H1 (cell line): ENCODE results near the gene DIP2C. TPM values are rescaled to one million over a fixed set of nuclear protein-coding genes. Genes with fewer than 3 reads are reported as not detected.

Source experiments
- CTCF ChIA-PET: fragments of 300-600 bp; sonication (Branson Sonifier 250); formaldehyde crosslinking; loops from one replicate; lab custom pipeline; 2021; ENCODE audit not compliant: partially characterized antibody; lab: Charles Lee
- POLR2A ChIA-PET: fragments of 300-600 bp; sonication (Branson Sonifier 250); formaldehyde crosslinking; loops from one replicate; lab custom pipeline; 2021; ENCODE audit warnings: inconsistent platforms; ENCODE audit not compliant: partially characterized antibody; lab: Charles Lee
- DNase-seq, 2 experiments: peaks; one replicate each; pipeline versions ENCODE4 v3.0.0 to v3.0.0-alpha.2; 2010 to 2022; ENCODE audit warnings: low spot score in 2 of 2, low read depth in 1 of 2, mixed read lengths in 1 of 2
- FAIRE-seq: peaks from 2 replicates; lab custom pipeline; 2011; peaks lifted over from hg19 to GRCh38; lab: Jason Lieb, UNC
- H2AFZ ChIP-seq: 2 replicates; pipeline ENCODE4 v1.8.1; 2012; ENCODE audit warnings: low read length, inconsistent platforms
- H2AK5ac ChIP-seq: 2 replicates; pipeline ENCODE4 v1.6.1; 2013; ENCODE audit warnings: low read depth, low read length
- H2BK120ac ChIP-seq: replicated peaks from 2 replicates; pipeline ENCODE3; 2013; ENCODE audit warnings: low read depth, low read length, inconsistent platforms
- H2BK12ac ChIP-seq: 2 replicates; pipeline ENCODE4 v1.6.1; 2013; ENCODE audit warnings: low read depth, low read length
- H2BK15ac ChIP-seq: 2 replicates; pipeline ENCODE4 v1.6.1; 2013; ENCODE audit warnings: low read length
- H2BK20ac ChIP-seq: 2 replicates; pipeline ENCODE4 v1.6.1; 2013; ENCODE audit warnings: low read length
- H2BK5ac ChIP-seq: 2 replicates; pipeline ENCODE4 v1.6.1; 2013; ENCODE audit warnings: low read depth, low read length
- H3K14ac ChIP-seq: 2 replicates; pipeline ENCODE4 v1.6.1; 2013; ENCODE audit warnings: inconsistent platforms; ENCODE audit not compliant: insufficient read length
- H3K18ac ChIP-seq: 2 replicates; pipeline ENCODE4 v1.6.1; 2013; ENCODE audit warnings: low read length; ENCODE audit errors: extremely low read depth
- H3K23ac ChIP-seq: 2 replicates; pipeline ENCODE4 v1.6.1; 2013; ENCODE audit warnings: inconsistent platforms; ENCODE audit not compliant: insufficient read length
- H3K23me2 ChIP-seq: 2 replicates; pipeline ENCODE4 v1.6.1; 2013; ENCODE audit warnings: low read depth, low read length
- H3K27ac ChIP-seq: 2 replicates; pipeline ENCODE4 v1.6.1; 2011; ENCODE audit warnings: low read depth, low read length, inconsistent platforms
- H3K27me3 ChIP-seq, 4 experiments: replicated peaks in 1 of 4; 1 replicate in 1 of 4; 2 replicates in 3 of 4; pipeline versions ENCODE4 v1.6.1 to v1.8.1; 2011 to 2013; ENCODE audit warnings: low read length in 3 of 4, mild to moderate bottlenecking in 3 of 4, inconsistent platforms in 2 of 4, mixed read lengths in 2 of 4, moderate library complexity in 1 of 4; ENCODE audit not compliant: control insufficient read depth in 3 of 4, insufficient read depth in 3 of 4; ENCODE audit errors: extremely low read depth in 1 of 4
- H3K36me3 ChIP-seq, 4 experiments: 2 replicates each; pipeline versions ENCODE4 v1.6.1 to v1.8.1; 2011 to 2013; ENCODE audit warnings: mild to moderate bottlenecking in 4 of 4, low read length in 3 of 4, moderate library complexity in 2 of 4, control low read depth in 1 of 4, inconsistent platforms in 1 of 4; ENCODE audit not compliant: insufficient read depth in 4 of 4, control insufficient read depth in 2 of 4
- H3K4ac ChIP-seq: replicated peaks from 2 replicates; pipeline ENCODE3; 2013; ENCODE audit warnings: low read length, low read depth, mixed read lengths, inconsistent platforms; ENCODE audit not compliant: insufficient read length
- H3K4me1 ChIP-seq, 4 experiments: replicated peaks in 1 of 4; 1 replicate in 1 of 4; 2 replicates in 3 of 4; pipeline versions ENCODE4 v1.6.1 to v1.8.1; 2011 to 2013; ENCODE audit warnings: low read length in 3 of 4, inconsistent platforms in 2 of 4, mixed read lengths in 1 of 4; ENCODE audit not compliant: insufficient read depth in 4 of 4, control insufficient read depth in 3 of 4
- H3K4me2 ChIP-seq, 2 experiments: 2 replicates each; pipeline versions ENCODE4 v1.6.1 to v1.8.1; 2011 to 2013; ENCODE audit warnings: low read depth in 2 of 2, low read length in 2 of 2, control low read depth in 1 of 2, inconsistent platforms in 1 of 2, mild to moderate bottlenecking in 1 of 2; ENCODE audit not compliant: insufficient read depth in 1 of 2
- H3K4me3 ChIP-seq, 4 experiments: fragments of 200-600, 300-600 bp in 1 of 4; sonication (generic), shearing (Covaris generic), sonication (Bioruptor Twin) in 1 of 4; 2 replicates each; pipeline versions ENCODE4 v1.5.1 to v1.8.1; 2011 to 2016; ENCODE audit warnings: low read length in 4 of 4, low read depth in 3 of 4, control low read depth in 2 of 4, inconsistent platforms in 2 of 4, mild to moderate bottlenecking in 2 of 4, mixed read lengths in 1 of 4, moderate library complexity in 1 of 4; ENCODE audit not compliant: insufficient read depth in 2 of 4; ENCODE audit errors: extremely low read depth in 1 of 4
- H3K56ac ChIP-seq: replicated peaks from 2 replicates; pipeline ENCODE3; 2013; ENCODE audit warnings: low read depth, mild to moderate bottlenecking, mixed read lengths, low read length, inconsistent platforms; ENCODE audit not compliant: insufficient read length
- H3K79me1 ChIP-seq: 2 replicates; pipeline ENCODE4 v1.6.1; 2013; ENCODE audit warnings: low read depth, low read length, control low read depth
- H3K79me2 ChIP-seq, 2 experiments: 2 replicates each; pipeline versions ENCODE4 v1.6.1 to v1.8.1; 2012 to 2013; ENCODE audit warnings: low read length in 2 of 2, mild to moderate bottlenecking in 2 of 2, inconsistent platforms in 1 of 2; ENCODE audit not compliant: insufficient read depth in 2 of 2, control insufficient read depth in 1 of 2
- H3K9ac ChIP-seq, 4 experiments: replicated peaks in 1 of 4; 1 replicate in 1 of 4; 2 replicates in 3 of 4; pipeline versions ENCODE4 v1.6.1 to v1.8.1; 2011 to 2013; ENCODE audit warnings: low read depth in 3 of 4, low read length in 3 of 4, control low read depth in 2 of 4, mild to moderate bottlenecking in 2 of 4, moderate library complexity in 2 of 4, inconsistent platforms in 1 of 4; ENCODE audit errors: extremely low read depth in 1 of 4
- H3K9me3 ChIP-seq, 2 experiments: 2 replicates each; pipeline versions ENCODE4 v1.6.1 to v1.8.1; 2012 to 2013; ENCODE audit warnings: mild to moderate bottlenecking in 2 of 2, moderate library complexity in 2 of 2, control low read depth in 1 of 2, inconsistent platforms in 1 of 2, low read depth in 1 of 2, low read length in 1 of 2, mixed read lengths in 1 of 2; ENCODE audit not compliant: insufficient read depth in 2 of 2
- H4K20me1 ChIP-seq, 2 experiments: replicated peaks in 1 of 2; 2 replicates each; pipeline versions ENCODE3 to v1.8.1; 2011 to 2013; ENCODE audit warnings: inconsistent platforms in 2 of 2, low read length in 2 of 2, mild to moderate bottlenecking in 1 of 2; ENCODE audit not compliant: insufficient read depth in 2 of 2, control insufficient read depth in 1 of 2
- H4K5ac ChIP-seq: 2 replicates; pipeline ENCODE4 v1.6.1; 2013; ENCODE audit warnings: low read length, low read depth, mixed read lengths, inconsistent platforms; ENCODE audit not compliant: insufficient read length
- H4K8ac ChIP-seq: 2 replicates; pipeline ENCODE4 v1.8.0; 2013; ENCODE audit warnings: mild to moderate bottlenecking, moderate library complexity, low read length, inconsistent platforms; ENCODE audit not compliant: insufficient read depth; ENCODE audit errors: extremely low read depth
- H4K91ac ChIP-seq: replicated peaks from 2 replicates; pipeline ENCODE3; 2013; ENCODE audit warnings: low read length, mixed read lengths, inconsistent platforms; ENCODE audit not compliant: insufficient read length
- CEBPB ChIP-seq: IDR thresholded peaks from 2 replicates; pipeline ENCODE4 v1.6.1; 2012; ENCODE audit warnings: low read depth, low read length
- CHD2 ChIP-seq: IDR thresholded peaks from 2 replicates; pipeline ENCODE4 v1.6.1; 2012; ENCODE audit warnings: low read length, improper control_type of control experiment
- EGR1 ChIP-seq: IDR thresholded peaks from 2 replicates; pipeline ENCODE4 v1.6.1; 2011; ENCODE audit warnings: low read depth, low read length, borderline replicate concordance
- FOSL1 ChIP-seq: IDR thresholded peaks from 2 replicates; pipeline ENCODE4 v1.6.1; 2011; ENCODE audit warnings: mild to moderate bottlenecking, low read depth, low read length, moderate library complexity; ENCODE audit not compliant: insufficient read depth
- HDAC6 ChIP-seq: IDR thresholded peaks from one replicate; pipeline ENCODE4 v1.7.1; 2012; ENCODE audit warnings: low read depth, mild to moderate bottlenecking, inconsistent platforms, low read length, moderate library complexity
- JUN ChIP-seq: IDR thresholded peaks from 2 replicates; pipeline ENCODE4 v1.6.1; 2011; ENCODE audit warnings: low read depth, mild to moderate bottlenecking, improper control_type of control experiment, low read length
- NRF1 ChIP-seq: IDR thresholded peaks from 2 replicates; pipeline ENCODE4 v1.6.1; 2011; ENCODE audit warnings: mild to moderate bottlenecking, low read depth, low read length, improper control_type of control experiment
- RAD21 ChIP-seq, 2 experiments: IDR thresholded peaks in 1 of 2; conservative IDR thresholded peaks in 1 of 2; 2 replicates each; pipeline ENCODE4 v1.6.1; 2011; ENCODE audit warnings: low read depth in 2 of 2, low read length in 2 of 2, improper control_type of control experiment in 1 of 2, inconsistent platforms in 1 of 2, mild to moderate bottlenecking in 1 of 2, moderate library complexity in 1 of 2
- SUZ12 ChIP-seq: fragments of 200-600 bp; sonication (generic); IDR thresholded peaks from 2 replicates; pipeline ENCODE4 v1.6.1; 2012; ENCODE audit warnings: mild to moderate bottlenecking, inconsistent platforms, low read length, moderate library complexity, mixed read lengths
- TAF1 ChIP-seq: IDR thresholded peaks from 2 replicates; pipeline ENCODE4 v1.6.1; 2011; ENCODE audit warnings: mild to moderate bottlenecking, low read depth, low read length
- TEAD4 ChIP-seq: IDR thresholded peaks from 2 replicates; pipeline ENCODE4 v1.6.1; 2012; ENCODE audit warnings: low read depth, low read length, inconsistent platforms, mixed read lengths
- WGBS, 2 experiments: shearing (Covaris generic) in 1 of 2; methylation state at CpG; one replicate each; pipeline versions ENCODE4 v1.1.6 to v1.1.7; 2013 to 2015; ENCODE audit warnings: low lambda C conversion rate in 2 of 2, mixed read lengths in 2 of 2, inconsistent platforms in 1 of 2, low coverage in 1 of 2, missing lambda C conversion rate in 1 of 2; ENCODE audit not compliant: insufficient replicate concordance in 2 of 2, insufficient coverage in 1 of 2, insufficient read length in 1 of 2; ENCODE audit errors: extremely low coverage in 1 of 2, missing lambda C conversion rate in 1 of 2; 5-methylcytosine and 5-hydroxymethylcytosine counted together
- polyA plus RNA-seq, 7 experiments: library from polyadenylated mRNA; depleted of rRNA in 3 of 7; stranded (reverse) in 5 of 7; unstranded in 2 of 7; fragments of >200 nt in 5 of 7; fragments of 200-250 nt in 2 of 7; gene quantifications; 1 replicate in 5 of 7; 2 replicates in 1 of 7; 4 replicates in 1 of 7; pipeline versions ENCODE4 v1.2.1 to v1.2.3, GENCODE V29; 2011 to 2013; ENCODE audit warnings: missing spikeins in 2 of 7, mixed read lengths in 2 of 7
- total RNA-seq: library from RNA; stranded (reverse); fragmentation: NEBNext Ultra II Directional; extraction: Animal tissue kit (Norgen Biotek cat#: 25700); gene quantifications from 2 replicates; pipeline ENCODE4 v1.2.1, GENCODE V29; 2021
- TF ChIP-seq, protein P1 (sequence below): IDR thresholded peaks from 2 replicates; pipeline ENCODE4 v1.6.1; 2012; ENCODE audit warnings: inconsistent platforms

The DIP2C gene
- total and polyA plus RNA-seq, 2 of the 8 experiments (the other 6 are each of a cell fraction or from before 2014, with no cell fraction given), result 3.8 to 9.3 TPM

DNA sequence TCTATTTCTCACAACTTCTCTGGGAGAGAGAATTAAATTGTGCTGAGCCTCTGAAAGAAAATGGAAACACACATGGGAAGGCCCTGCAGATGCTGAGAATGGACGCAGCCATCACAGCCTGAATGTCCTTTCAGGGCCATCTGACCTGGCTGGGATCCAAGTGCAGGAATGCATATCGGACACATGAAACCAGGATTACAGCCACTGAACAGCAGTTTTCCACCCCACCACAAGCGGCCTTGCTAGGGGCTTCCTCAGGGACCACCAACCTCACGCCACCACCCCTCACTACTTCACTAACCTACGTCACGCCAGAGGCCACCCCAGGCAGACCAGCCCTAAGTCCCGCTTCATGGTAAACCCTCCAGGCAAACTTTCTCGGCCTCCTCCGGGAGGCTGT is 103.3 kb downstream of the DIP2C start:
- H2BK120ac ChIP-seq, result no peak overlapping the region

More for the DNA sequence above, 103.3 kb downstream of the DIP2C start:
- Histone ChIP-seq H4K20me1 (peaks cover 1 to 7% of the 10 kb centered on the region in 2 experiments), H2BK12ac (no peak overlapping the region), H3K23me2 (no peaks in the 10 kb centered on the region)
- TF ChIP-seq TEAD4 (no peak), FOSL1 (no peak), SUZ12 (no peak), JUN (no peak), EGR1 (no peak), CEBPB (no peak), NRF1 (no peak), RAD21 (IDR thresholded peaks at IDR 0.05 in 1 of 2, conservative IDR thresholded peaks at IDR 0.05 in 1 of 2; ENCODE audit: low read depth in 2 of 2, low read length in 2 of 2) (no peak), TAF1 (no peak), CHD2 (no peak), HDAC6 (no peak)
- TF ChIP-seq, protein P1, sequence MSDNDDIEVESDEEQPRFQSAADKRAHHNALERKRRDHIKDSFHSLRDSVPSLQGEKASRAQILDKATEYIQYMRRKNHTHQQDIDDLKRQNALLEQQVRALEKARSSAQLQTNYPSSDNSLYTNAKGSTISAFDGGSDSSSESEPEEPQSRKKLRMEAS, result no peak
- TF ChIP-seq, all 59 proteins: peak for 0
- Histone ChIP-seq H2AFZ (no peak overlapping the region), H3K79me2 (peaks cover 0 to 8% of the 10 kb centered on the region in 2 experiments; a peak in 1 of 4 replicates), H4K8ac (no peak overlapping the region), H2BK20ac (no peak overlapping the region), H3K14ac (no peak overlapping the region), H3K9me3 (no peaks in the 10 kb centered on the region), H3K56ac (no peak overlapping the region), H3K23ac (no peak overlapping the region), H4K91ac (no peak overlapping the region), H3K27me3 (no peaks in the 10 kb centered on the region; a peak in 1 of 7 replicates), H3K9ac (no peak overlapping the region), H3K27ac (no peak overlapping the region), H4K5ac (no peak overlapping the region), H3K36me3 (no peaks in the 10 kb centered on the region), H3K4me2 (no peak overlapping the region), H3K4me1 (no peaks in the 10 kb centered on the region; a peak in 1 of 7 replicates), H3K79me1 (peaks cover 5% of the 10 kb centered on the region), H2AK5ac (no peak overlapping the region), H3K4ac (no peak overlapping the region), H2BK5ac (no peak overlapping the region), H3K18ac (no peak overlapping the region), H2BK15ac (no peak overlapping the region), H3K4me3 (no peak overlapping the region)
- CTCF ChIA-PET, result interaction anchor here (0.6 to 1.6 kb wide), 6 partner anchors 11 to 98 kb away, joined by 3 to 4 read pairs (median 3); no protein-coding TSS in a partner anchor
- POLR2A ChIA-PET, result no interaction called here
- WGBS, 2 experiments, result 90% methylated on average over 9 of the region's 9 CpGs; no CpG with 5 or more reads in 1 of the 2 experiments
- DNase-seq, result no peak
- FAIRE-seq, result peak; percentile 28
